AG10803 (cell line): ENCODE measurements around the gene KCNRG.

Experiments
- DNase-seq: peaks from one replicate; pipeline ENCODE4 v3.0.0; 2010; ENCODE audit warnings: low read depth
- H3K4me3 ChIP-seq: 2 replicates; pipeline ENCODE4 v1.5.1; 2011; ENCODE audit warnings: mild to moderate bottlenecking, low read length, control low read depth
- TF ChIP-seq, protein P1 (sequence below): conservative IDR thresholded peaks from 2 replicates; pipeline ENCODE4 v1.5.1; 2011; ENCODE audit warnings: mild to moderate bottlenecking, low read length, control low read depth, inconsistent platforms

The KCNRG gene

GRCh38 chr13:50030315-50030714 lies 15.1 kb downstream of the KCNRG start:
- no peak for DNase-seq
- H3K4me3 ChIP-seq, result no peak overlapping the region

GRCh38 chr13:50033725-50034124 lies 18.5 kb downstream of the KCNRG start:
- DNase-seq, result peak; percentile 81
- H3K4me3 ChIP-seq, result no peak overlapping the region
- TF ChIP-seq, protein P1, sequence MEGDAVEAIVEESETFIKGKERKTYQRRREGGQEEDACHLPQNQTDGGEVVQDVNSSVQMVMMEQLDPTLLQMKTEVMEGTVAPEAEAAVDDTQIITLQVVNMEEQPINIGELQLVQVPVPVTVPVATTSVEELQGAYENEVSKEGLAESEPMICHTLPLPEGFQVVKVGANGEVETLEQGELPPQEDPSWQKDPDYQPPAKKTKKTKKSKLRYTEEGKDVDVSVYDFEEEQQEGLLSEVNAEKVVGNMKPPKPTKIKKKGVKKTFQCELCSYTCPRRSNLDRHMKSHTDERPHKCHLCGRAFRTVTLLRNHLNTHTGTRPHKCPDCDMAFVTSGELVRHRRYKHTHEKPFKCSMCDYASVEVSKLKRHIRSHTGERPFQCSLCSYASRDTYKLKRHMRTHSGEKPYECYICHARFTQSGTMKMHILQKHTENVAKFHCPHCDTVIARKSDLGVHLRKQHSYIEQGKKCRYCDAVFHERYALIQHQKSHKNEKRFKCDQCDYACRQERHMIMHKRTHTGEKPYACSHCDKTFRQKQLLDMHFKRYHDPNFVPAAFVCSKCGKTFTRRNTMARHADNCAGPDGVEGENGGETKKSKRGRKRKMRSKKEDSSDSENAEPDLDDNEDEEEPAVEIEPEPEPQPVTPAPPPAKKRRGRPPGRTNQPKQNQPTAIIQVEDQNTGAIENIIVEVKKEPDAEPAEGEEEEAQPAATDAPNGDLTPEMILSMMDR, result no peak

More at GRCh38 chr13:50030315-50030714, 15.1 kb downstream of the KCNRG start:
- TF ChIP-seq, protein P1, result no peak

- TF ChIP-seq, protein P1, result no peak
- no peak overlapping the region for H3K4me3 ChIP-seq
- DNase-seq, result no peak
Measured at GRCh38 chr13:50037788-50038187, 22.5 kb downstream of the KCNRG start.

GRCh38 chr13:50038266-50038665 lies 23.0 kb downstream of the KCNRG start:
- H3K4me3 ChIP-seq, result no peak overlapping the region
- TF ChIP-seq, protein P1, result no peak
- DNase-seq, result no peak

- H3K4me3 ChIP-seq, result no peak overlapping the region
- DNase-seq, result no peak
- TF ChIP-seq, protein P1, result no peak
Measured at GRCh38 chr13:50052478-50052877, 37.2 kb downstream of the KCNRG start.

DNA sequence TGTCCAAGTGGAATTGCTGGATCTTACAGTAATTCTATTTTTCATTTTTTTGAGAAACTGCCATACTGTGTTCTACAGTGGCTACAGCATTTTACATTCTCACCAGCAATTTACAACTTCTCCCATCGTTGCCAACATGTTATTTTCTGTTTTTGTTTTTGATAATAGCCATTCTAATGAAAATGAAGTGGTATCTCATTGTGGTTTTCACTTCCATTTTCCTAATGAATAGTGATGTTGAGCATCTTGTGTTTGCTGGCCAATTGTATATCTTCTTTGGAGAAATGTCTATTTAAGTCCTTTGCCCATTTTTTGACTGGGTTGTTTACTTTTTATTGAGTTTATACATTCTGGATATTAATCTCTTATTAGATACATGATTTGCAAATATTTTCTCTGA lies 38.6 kb downstream of the KCNRG start:
- H3K4me3 ChIP-seq, result no peak overlapping the region
- TF ChIP-seq, protein P1, result no peak
- DNase-seq, result no peak

DNA sequence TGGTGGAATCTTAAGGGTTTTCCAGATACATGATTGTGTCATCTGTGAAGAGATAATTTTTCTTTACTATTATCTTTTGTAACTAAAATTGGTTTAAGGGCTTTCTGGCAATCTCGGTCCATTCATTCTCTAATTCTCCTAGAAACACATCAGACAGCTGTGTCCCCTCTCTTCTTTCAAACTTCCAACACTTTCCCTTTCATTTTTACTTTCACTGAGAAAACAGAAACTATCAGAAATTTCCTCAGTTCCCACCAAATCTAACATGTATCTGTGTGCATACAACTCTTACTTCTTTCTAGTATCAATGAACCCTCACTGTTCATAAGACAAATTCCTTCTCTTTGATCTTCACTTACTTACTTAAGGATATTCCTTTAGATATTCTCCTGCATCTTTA lies 40.2 kb downstream of the KCNRG start:
- DNase-seq, result no peak
- no peak overlapping the region for H3K4me3 ChIP-seq
- TF ChIP-seq, protein P1, result no peak
